B cell (primary cell): ENCODE data around the gene GPI. TPM values are rescaled to one million over a fixed set of nuclear protein-coding genes. Genes with fewer than 3 reads are reported as not detected.

Experiments used
- ATAC-seq: fragments of 200-7000 bp; cut with Tn5 transposase; one replicate; pipeline ENCODE4 v1.10.0; 2021; ENCODE audit warnings: low read depth, mild to moderate bottlenecking, moderate number of reproducible peaks, moderate library complexity
- CTCF ChIA-PET: fragments of 350-600 bp; sonication (Branson Sonifier 250); formaldehyde crosslinking; loops from one replicate; lab custom pipeline; 2021; ENCODE audit warnings: antibody characterized with exemption, inconsistent platforms; lab: Charles Lee
- POLR2A ChIA-PET: fragments of 350-600 bp; sonication (Branson Sonifier 250); formaldehyde crosslinking; loops from one replicate; lab custom pipeline; 2021; ENCODE audit warnings: antibody characterized with exemption; lab: Charles Lee
- DNase-seq: peaks from one replicate; pipeline ENCODE4 v3.0.0; 2013
- H2AFZ ChIP-seq: 2 replicates; pipeline ENCODE4 v1.6.1; 2012; ENCODE audit warnings: mild to moderate bottlenecking, low read depth, low read length; ENCODE audit not compliant: insufficient read depth, poor library complexity, severe bottlenecking
- H3K27ac ChIP-seq, 2 donors: 1 replicate in 1 of 2; 2 replicates in 1 of 2; pipeline ENCODE4 v1.5.1; 2012 to 2013; ENCODE audit warnings: low read length in 2 of 2, mild to moderate bottlenecking in 2 of 2, moderate library complexity in 1 of 2
- H3K27me3 ChIP-seq, 4 experiments: fragments of 200-600 bp in 1 of 4; sonication (generic) in 1 of 4; replicated peaks in 1 of 4; 1 replicate in 2 of 4; 2 replicates in 2 of 4; pipeline versions ENCODE4 v1.6.1 to v1.7.0; 2013 to 2016; ENCODE audit warnings: low read length in 3 of 4, mild to moderate bottlenecking in 2 of 4, mixed read lengths in 1 of 4, moderate library complexity in 1 of 4; ENCODE audit not compliant: insufficient read depth in 4 of 4, control insufficient read depth in 3 of 4; ENCODE audit errors: control extremely low read depth in 1 of 4
- H3K36me3 ChIP-seq, 2 experiments: replicated peaks in 1 of 2; 1 replicate in 1 of 2; 2 replicates in 1 of 2; pipeline versions ENCODE4 v1.6.1 to v1.7.1; 2013; ENCODE audit warnings: low read length in 1 of 2; ENCODE audit not compliant: insufficient read depth in 2 of 2, control insufficient read depth in 1 of 2; ENCODE audit errors: control extremely low read depth in 1 of 2, extremely low read depth in 1 of 2
- H3K4me1 ChIP-seq, 2 donors: fragments of 200-600 bp in 1 of 2; sonication (generic) in 1 of 2; 1 replicate in 1 of 2; 2 replicates in 1 of 2; pipeline versions ENCODE4 v1.5.1 to v1.6.1; 2013 to 2017; ENCODE audit warnings: low read length in 2 of 2; ENCODE audit not compliant: control insufficient read depth in 2 of 2, insufficient read depth in 2 of 2
- H3K4me2 ChIP-seq: replicated peaks from 2 replicates; pipeline ENCODE3; 2012; ENCODE audit warnings: mild to moderate bottlenecking, low read depth, low read length; ENCODE audit not compliant: poor library complexity, severe bottlenecking
- H3K4me3 ChIP-seq, 5 experiments: fragments of 200-600 bp in 1 of 5; sonication (generic) in 1 of 5; 1 replicate in 3 of 5; 2 replicates in 2 of 5; pipeline versions ENCODE4 v1.5.1 to v1.7.0; 2011 to 2016; ENCODE audit warnings: low read length in 4 of 5, mild to moderate bottlenecking in 4 of 5, low read depth in 2 of 5, control low read depth in 1 of 5, moderate library complexity in 1 of 5; ENCODE audit not compliant: insufficient read depth in 1 of 5; ENCODE audit errors: control extremely low read depth in 1 of 5, extremely low read depth in 1 of 5
- H3K79me2 ChIP-seq: fragments of 200-600 bp; sonication (generic); one replicate; pipeline ENCODE4 v1.6.0; 2016; ENCODE audit warnings: low read length; ENCODE audit not compliant: control insufficient read depth, insufficient read depth
- H3K9ac ChIP-seq: fragments of 200-600 bp; sonication (generic); 2 replicates; pipeline ENCODE4 v1.6.1; 2017; ENCODE audit warnings: mild to moderate bottlenecking, low read length, moderate library complexity
- H3K9me3 ChIP-seq, 3 donors: one replicate each; pipeline versions ENCODE4 v1.6.1 to v1.7.1; 2013; ENCODE audit warnings: low read length in 2 of 3; ENCODE audit not compliant: control insufficient read depth in 2 of 3, insufficient read depth in 1 of 3; ENCODE audit errors: control extremely low read depth in 1 of 3
- H4K20me1 ChIP-seq: 2 replicates; pipeline ENCODE4 v1.6.0; 2012; ENCODE audit warnings: mild to moderate bottlenecking, low read length; ENCODE audit not compliant: insufficient read depth, control insufficient read depth, poor library complexity, severe bottlenecking
- H3K27ac Mint-ChIP-seq: one replicate; pipeline ENCODE4 v1.8.0; 2021; ENCODE audit warnings: mixed read lengths
- H3K27me3 Mint-ChIP-seq: one replicate; pipeline ENCODE4 v1.8.0; 2021; ENCODE audit warnings: mixed read lengths
- H3K4me1 Mint-ChIP-seq: one replicate; pipeline ENCODE4 v1.8.0; 2021; ENCODE audit warnings: mixed read lengths
- H3K4me3 Mint-ChIP-seq: one replicate; pipeline ENCODE4 v1.8.0; 2021; ENCODE audit warnings: mixed read lengths
- H3K9me3 Mint-ChIP-seq: one replicate; pipeline ENCODE4 v1.8.0; 2022; ENCODE audit warnings: mixed read lengths; ENCODE audit not compliant: insufficient read depth
- EZH2 ChIP-seq: IDR thresholded peaks from 2 replicates; pipeline ENCODE4 v1.6.1; 2012; ENCODE audit warnings: borderline replicate concordance, low read depth, mild to moderate bottlenecking, moderate library complexity, low read length; ENCODE audit not compliant: insufficient read depth, poor library complexity, severe bottlenecking
- WGBS: methylation state at CpG from one replicate; pipeline ENCODE4 v1.1.5; 2013; ENCODE audit warnings: missing lambda C conversion rate; ENCODE audit not compliant: insufficient coverage; 5-methylcytosine and 5-hydroxymethylcytosine counted together
- intact Hi-C: fragments of 100-400 bp; cut with micrococcal nuclease; formaldehyde crosslinking; loops from one replicate; pipeline ENCODE4 v1.10.0; 2022
- polyA plus RNA-seq: library from polyadenylated mRNA; depleted of rRNA; stranded (reverse); fragments of >200 nt; gene quantifications from 2 replicates; pipeline ENCODE4 v1.2.3, GENCODE V29; 2012
- total RNA-seq, 2 donors: library from RNA; stranded (reverse); fragments of 120-200 nt in 1 of 2; gene quantifications; 1 replicate in 1 of 2; 2 replicates in 1 of 2; pipeline versions ENCODE4 v1.2.3 to v1.2.4, GENCODE V29; 2013 to 2022
- TF ChIP-seq, protein P1 (sequence below): fragments of 200-600 bp; IDR thresholded peaks from one replicate; pipeline ENCODE4 v1.8.0; 2022; ENCODE audit warnings: antibody characterized with exemption, mild to moderate bottlenecking

Gene GPI
- total and polyA plus RNA-seq, 2 donors (not counting 1 experiment from before 2014, with no cell fraction given), result 74.5 to 102 TPM

DNA sequence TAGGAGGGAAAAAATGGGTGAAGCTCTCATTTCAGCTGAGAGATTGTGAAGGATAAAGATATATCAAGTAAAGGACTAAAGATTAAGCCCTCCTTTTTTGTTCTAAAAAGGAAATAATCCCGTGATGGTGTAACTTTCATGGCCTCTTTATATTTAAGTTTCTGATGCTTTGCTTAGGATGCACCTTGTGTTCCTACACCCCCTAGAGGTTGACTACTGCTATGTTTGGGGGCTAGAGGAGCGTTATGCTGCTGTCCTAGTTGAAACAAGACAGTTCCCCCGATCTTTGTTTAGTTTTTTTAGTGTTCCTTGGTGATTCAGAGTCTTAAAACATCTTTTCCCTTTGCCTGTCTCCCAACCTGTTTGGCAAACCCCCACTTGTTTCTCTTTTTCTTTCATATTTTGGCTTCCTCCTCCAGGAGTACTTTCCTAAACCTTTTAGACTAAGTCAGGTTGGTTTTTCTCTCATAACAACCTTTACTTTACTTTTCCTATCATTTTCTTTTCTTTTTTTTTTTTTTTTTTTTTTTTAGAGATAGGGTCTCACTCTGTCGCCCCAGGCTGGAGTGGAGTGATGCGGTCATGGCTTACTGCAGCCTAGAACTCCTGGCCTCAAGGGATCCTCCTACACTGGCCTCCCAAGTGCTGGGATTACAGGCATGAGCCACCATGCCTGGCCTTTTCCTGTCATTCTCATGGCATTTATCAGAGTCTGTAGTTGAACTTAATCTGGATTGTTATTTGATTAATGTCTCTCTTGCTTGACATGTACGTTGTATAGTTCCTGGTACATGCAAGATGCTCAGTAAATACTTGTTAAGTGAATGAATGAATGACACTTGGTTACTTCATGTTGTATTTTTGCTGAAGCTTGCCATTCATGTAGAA lies 66.0 kb downstream of the GPI start:
- H3K79me2 ChIP-seq, result peaks cover 82% of the 10 kb centered on the region
- H3K36me3 ChIP-seq, result peaks cover 0 to 28% of the 10 kb centered on the region in 2 experiments
- DNase-seq (peak; percentile 72), ATAC-seq (peak; percentile 37)
- no peak overlapping the region for H2AFZ ChIP-seq
- H3K9me3 ChIP-seq, result no peaks in the 10 kb centered on the region
- TF ChIP-seq, protein P1, sequence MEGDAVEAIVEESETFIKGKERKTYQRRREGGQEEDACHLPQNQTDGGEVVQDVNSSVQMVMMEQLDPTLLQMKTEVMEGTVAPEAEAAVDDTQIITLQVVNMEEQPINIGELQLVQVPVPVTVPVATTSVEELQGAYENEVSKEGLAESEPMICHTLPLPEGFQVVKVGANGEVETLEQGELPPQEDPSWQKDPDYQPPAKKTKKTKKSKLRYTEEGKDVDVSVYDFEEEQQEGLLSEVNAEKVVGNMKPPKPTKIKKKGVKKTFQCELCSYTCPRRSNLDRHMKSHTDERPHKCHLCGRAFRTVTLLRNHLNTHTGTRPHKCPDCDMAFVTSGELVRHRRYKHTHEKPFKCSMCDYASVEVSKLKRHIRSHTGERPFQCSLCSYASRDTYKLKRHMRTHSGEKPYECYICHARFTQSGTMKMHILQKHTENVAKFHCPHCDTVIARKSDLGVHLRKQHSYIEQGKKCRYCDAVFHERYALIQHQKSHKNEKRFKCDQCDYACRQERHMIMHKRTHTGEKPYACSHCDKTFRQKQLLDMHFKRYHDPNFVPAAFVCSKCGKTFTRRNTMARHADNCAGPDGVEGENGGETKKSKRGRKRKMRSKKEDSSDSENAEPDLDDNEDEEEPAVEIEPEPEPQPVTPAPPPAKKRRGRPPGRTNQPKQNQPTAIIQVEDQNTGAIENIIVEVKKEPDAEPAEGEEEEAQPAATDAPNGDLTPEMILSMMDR, result peak; percentile 82
- no peak for TF ChIP-seq EZH2
- Mint-ChIP-seq H3K27ac (peak overlapping the region; percentile 38), H3K4me1 (peaks cover 37% of the 10 kb centered on the region), H3K9me3 (no peaks in the 10 kb centered on the region), H3K27me3 (no peaks in the 10 kb centered on the region), H3K4me3 (peak overlapping the region; percentile 77)
- H3K27ac ChIP-seq, result peak overlapping the region in 1 of 2 donors; percentile 53
- peaks cover 22 to 24% of the 10 kb centered on the region in 2 donors for H3K4me1 ChIP-seq
- H3K9ac ChIP-seq, result no peak overlapping the region
- peak overlapping the region; percentile 93 for H3K4me2 ChIP-seq
- 69% methylated on average over 4 of the region's 6 CpGs for WGBS
- intact Hi-C loops, result loop anchor here (1.0 kb wide), 2 partner anchors 27 to 72 kb away; partner anchors contain the start of gene PDCD2L
- CTCF ChIA-PET, result interaction anchor here (0.5 to 1.5 kb wide), 14 partner anchors 7 to 1830 kb away, joined by 3 to 9 read pairs (median 4); partner anchors contain the start of gene PDCD2L
- no peak overlapping the region for H3K4me3 ChIP-seq
- POLR2A ChIA-PET, result interaction anchor here (0.7 kb wide), 1 partner anchor 180 kb away, joined by 3 read pairs; no protein-coding TSS in a partner anchor
- no peaks in the 10 kb centered on the region for H3K27me3 ChIP-seq
- H4K20me1 ChIP-seq, result peaks cover 66% of the 10 kb centered on the region
